Measurements from ENCODE around the gene CFAP77. TPM values are rescaled to one million over a fixed set of nuclear protein-coding genes. Genes with fewer than 3 reads are reported as not detected.
A peak's percentile ranks its signal among the peaks of the same experiment; 100 is the strongest.

The CFAP77 gene
- total RNA-seq, 1 donor from 2014 or later, result 2.5 TPM

GRCh38 chr9:132410642-132411041 lies 631 bp downstream of the CFAP77 start:
- no peak for DNase-seq
- H3K9me3 ChIP-seq (replicated peaks), result no peaks in the 10 kb centered on the region
- peak overlapping the region; percentile 66 for H3K4me3 ChIP-seq
- peaks cover 56% of the 10 kb centered on the region for H3K4me1 ChIP-seq
- H3K27me3 ChIP-seq (ENCODE audit: low read depth), result peaks cover 63% of the 10 kb centered on the region
- peak overlapping the region; percentile 91 for H3K27ac ChIP-seq (replicated peaks)
- TF ChIP-seq, protein P1, sequence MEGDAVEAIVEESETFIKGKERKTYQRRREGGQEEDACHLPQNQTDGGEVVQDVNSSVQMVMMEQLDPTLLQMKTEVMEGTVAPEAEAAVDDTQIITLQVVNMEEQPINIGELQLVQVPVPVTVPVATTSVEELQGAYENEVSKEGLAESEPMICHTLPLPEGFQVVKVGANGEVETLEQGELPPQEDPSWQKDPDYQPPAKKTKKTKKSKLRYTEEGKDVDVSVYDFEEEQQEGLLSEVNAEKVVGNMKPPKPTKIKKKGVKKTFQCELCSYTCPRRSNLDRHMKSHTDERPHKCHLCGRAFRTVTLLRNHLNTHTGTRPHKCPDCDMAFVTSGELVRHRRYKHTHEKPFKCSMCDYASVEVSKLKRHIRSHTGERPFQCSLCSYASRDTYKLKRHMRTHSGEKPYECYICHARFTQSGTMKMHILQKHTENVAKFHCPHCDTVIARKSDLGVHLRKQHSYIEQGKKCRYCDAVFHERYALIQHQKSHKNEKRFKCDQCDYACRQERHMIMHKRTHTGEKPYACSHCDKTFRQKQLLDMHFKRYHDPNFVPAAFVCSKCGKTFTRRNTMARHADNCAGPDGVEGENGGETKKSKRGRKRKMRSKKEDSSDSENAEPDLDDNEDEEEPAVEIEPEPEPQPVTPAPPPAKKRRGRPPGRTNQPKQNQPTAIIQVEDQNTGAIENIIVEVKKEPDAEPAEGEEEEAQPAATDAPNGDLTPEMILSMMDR (IDR thresholded peaks at IDR 0.05; ENCODE audit: borderline replicate concordance), result no peak
- intact Hi-C loops (cut with micrococcal nuclease), result no loop called here
- H3K36me3 ChIP-seq, result no peaks in the 10 kb centered on the region

GRCh38 chr9:132411091-132411508 lies 1.1 kb downstream of the CFAP77 start:
- H3K4me1 ChIP-seq, result peaks cover 52% of the 10 kb centered on the region
- H3K9me3 ChIP-seq (replicated peaks), result no peaks in the 10 kb centered on the region
- peak; percentile 32 for DNase-seq
- H3K4me3 ChIP-seq, result peak overlapping the region; percentile 66
- intact Hi-C loops (cut with micrococcal nuclease), result no loop called here
- H3K36me3 ChIP-seq, result no peaks in the 10 kb centered on the region
- TF ChIP-seq, protein P1 (IDR thresholded peaks at IDR 0.05; ENCODE audit: borderline replicate concordance), result peak; percentile 73
- no peak overlapping the region for H3K27ac ChIP-seq (replicated peaks)
- peaks cover 67% of the 10 kb centered on the region for H3K27me3 ChIP-seq (ENCODE audit: low read depth)

GRCh38 chr9:132412089-132412488 lies 2.1 kb downstream of the CFAP77 start:
- Histone ChIP-seq H3K36me3 (no peaks in the 10 kb centered on the region), H3K4me1 (peaks cover 42% of the 10 kb centered on the region), H3K27me3 (ENCODE audit: low read depth) (peaks cover 76% of the 10 kb centered on the region), H3K9me3 (replicated peaks) (no peaks in the 10 kb centered on the region), H3K4me3 (no peak overlapping the region), H3K27ac (replicated peaks) (no peak overlapping the region)
- intact Hi-C loops (cut with micrococcal nuclease), result no loop called here
- no peak for DNase-seq
- TF ChIP-seq, protein P1 (IDR thresholded peaks at IDR 0.05; ENCODE audit: borderline replicate concordance), result peak; percentile 61

- Histone ChIP-seq H3K4me1 (peaks cover 28% of the 10 kb centered on the region), H3K36me3 (no peaks in the 10 kb centered on the region), H3K27ac (replicated peaks) (no peak overlapping the region), H3K4me3 (no peak overlapping the region), H3K27me3 (ENCODE audit: low read depth) (peaks cover 91% of the 10 kb centered on the region), H3K9me3 (replicated peaks) (no peaks in the 10 kb centered on the region)
- TF ChIP-seq, protein P1 (IDR thresholded peaks at IDR 0.05; ENCODE audit: borderline replicate concordance), result no peak
- DNase-seq, result no peak
- intact Hi-C loops (cut with micrococcal nuclease), result no loop called here
Observed at GRCh38 chr9:132413926-132414325, 3.9 kb downstream of the CFAP77 start.

DNA sequence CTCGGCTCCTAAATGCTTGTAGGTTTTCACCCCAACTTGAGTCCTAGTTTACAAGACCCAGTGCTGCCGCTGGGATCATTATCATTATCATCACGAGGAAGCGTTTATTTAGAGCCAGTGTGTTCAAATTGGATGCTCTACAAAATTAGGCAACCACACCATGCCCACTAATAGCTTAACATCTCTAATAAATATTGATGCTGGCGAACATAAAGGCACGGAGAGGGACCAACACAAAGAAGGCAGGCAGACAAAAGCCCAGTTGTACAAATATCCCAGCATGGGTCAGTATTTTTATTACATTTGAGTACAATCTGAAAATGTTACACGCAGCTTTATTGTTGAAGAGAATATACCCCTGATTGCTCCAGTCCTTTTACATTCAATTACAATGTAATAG lies 4.7 kb downstream of the CFAP77 start:
- Histone ChIP-seq H3K27me3 (ENCODE audit: low read depth) (peaks cover 90% of the 10 kb centered on the region), H3K27ac (replicated peaks) (no peak overlapping the region)
- intact Hi-C loops (cut with micrococcal nuclease), result no loop called here

More for the DNA sequence above, 4.7 kb downstream of the CFAP77 start:
- peaks cover 20% of the 10 kb centered on the region for H3K4me1 ChIP-seq
- H3K4me3 ChIP-seq, result no peak overlapping the region
- H3K36me3 ChIP-seq, result no peaks in the 10 kb centered on the region
- no peaks in the 10 kb centered on the region for H3K9me3 ChIP-seq (replicated peaks)
- TF ChIP-seq, protein P1 (IDR thresholded peaks at IDR 0.05; ENCODE audit: borderline replicate concordance), result no peak
- DNase-seq, result no peak

Measured in left ventricle myocardium inferior (tissue), 1 donor.